Measurements from ENCODE around the gene TXN.
"Not testable (repeated sequence)": the region's sequence is repeated elsewhere in the genome, so short reads cannot be mapped to it uniquely, and the experiment has no call there.

Gene TXN

GRCh38 chr9:110207071-110207641, 49.2 kb downstream of the TXN start:
- no peak for DNase-seq

DNA sequence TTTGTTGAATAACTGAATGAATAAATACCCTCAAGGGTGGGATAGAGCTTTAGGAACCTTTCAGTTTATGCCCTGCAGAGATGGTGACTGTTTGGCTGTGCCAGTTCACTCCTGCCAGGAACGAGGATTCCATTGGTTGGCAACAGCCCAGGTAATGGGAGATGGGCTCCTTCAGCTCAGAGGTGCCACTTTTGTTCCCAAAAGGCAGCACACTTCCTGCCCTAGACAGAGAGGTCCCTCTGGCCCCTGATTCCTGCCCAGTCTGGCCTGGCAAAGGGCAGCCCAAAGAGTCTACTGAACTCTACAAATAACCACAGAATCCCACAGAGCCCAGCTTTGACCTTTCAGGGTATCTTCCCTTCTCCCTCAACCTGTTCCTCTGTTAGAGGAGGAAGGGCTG, 49.9 kb downstream of the TXN start:
- no peak for DNase-seq

- DNase-seq, result not testable (repeated sequence)
Observed at GRCh38 chr9:110205612-110206011, 50.7 kb downstream of the TXN start.

DNA sequence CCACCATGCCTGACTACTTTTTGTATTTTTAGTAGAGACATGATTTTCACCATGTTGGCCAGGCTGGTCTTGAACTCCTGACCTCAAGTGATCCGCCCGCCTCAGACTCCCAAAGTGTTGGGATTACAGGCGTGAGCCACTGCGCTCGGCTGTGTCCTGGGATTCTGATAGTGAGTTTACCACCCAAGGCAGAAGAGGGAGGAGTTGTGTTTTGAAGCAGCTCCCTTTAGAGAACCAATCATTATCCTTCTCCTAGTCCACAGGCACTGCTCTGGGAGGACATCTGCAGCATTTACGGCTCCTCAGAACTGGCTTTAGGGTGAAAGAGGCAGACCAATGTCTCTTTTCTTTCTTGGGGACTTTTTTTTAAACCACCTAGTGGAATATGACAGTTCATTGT, 54.1 kb downstream of the TXN start:
- no peak for DNase-seq

- no peak for DNase-seq
Observed at GRCh38 chr9:110199643-110200042, 56.7 kb downstream of the TXN start.

- no peak for DNase-seq
Observed at GRCh38 chr9:110198357-110198756, 58.0 kb downstream of the TXN start.

DNA sequence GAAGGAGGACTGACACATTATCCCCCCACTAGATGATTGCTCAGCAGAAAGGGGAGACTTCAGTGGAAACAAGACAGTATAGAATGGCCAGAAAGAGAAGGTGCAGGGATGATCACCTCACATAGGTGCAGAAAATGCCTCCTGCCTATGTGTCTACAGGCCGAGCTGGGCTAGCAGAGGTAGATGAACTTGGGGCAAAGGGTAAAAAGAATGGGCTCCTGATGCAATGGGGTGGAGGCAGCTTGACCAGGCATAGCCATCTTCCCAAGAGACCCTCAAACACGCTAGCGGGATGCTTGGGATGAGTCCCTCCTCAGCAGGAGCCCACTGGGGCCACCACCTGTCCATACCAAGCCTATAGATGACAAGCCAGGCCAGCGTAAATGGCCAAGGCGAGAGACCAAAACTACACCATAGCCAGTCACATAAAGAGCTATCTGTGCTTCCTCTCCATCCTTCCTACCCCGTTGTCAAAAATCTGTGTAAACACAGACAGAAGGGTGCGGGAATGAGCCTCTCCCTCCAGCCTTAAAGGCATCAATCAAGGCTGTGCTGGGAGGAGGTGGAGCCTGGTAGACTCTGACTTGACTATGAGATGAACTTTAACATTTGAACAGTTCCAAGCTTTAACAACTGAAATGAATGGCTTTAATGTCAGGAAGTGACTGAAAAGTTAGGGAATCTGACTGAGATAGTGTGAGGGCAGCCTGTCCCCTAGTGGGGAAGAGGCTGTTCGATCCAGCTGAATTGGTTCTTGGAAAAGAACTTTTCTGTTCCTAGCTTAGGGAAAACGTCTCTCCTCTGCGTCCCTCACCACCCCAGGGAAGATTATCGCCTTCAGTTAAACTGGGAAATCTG, 58.7 kb downstream of the TXN start:
- no peak for DNase-seq

GRCh38 chr9:110196084-110196499, 60.2 kb downstream of the TXN start:
- not testable (repeated sequence) for DNase-seq

Measured in fibroblast of skin of right biceps (primary cell).